Omental fat pad (tissue), 4 donors: ENCODE data around the gene RAF1. TPM values are rescaled to one million over a fixed set of nuclear protein-coding genes. Genes with fewer than 3 reads are reported as not detected.

Experiments used
- ATAC-seq: fragments of 150-250 bp; one replicate; pipeline ENCODE4 v1.9.1; 2016; ENCODE audit warnings: mild to moderate bottlenecking, moderate library complexity; ENCODE audit not compliant: low FRiP score
- DNase-seq: peaks from one replicate; pipeline ENCODE4 v3.0.0-alpha.2; 2019; ENCODE audit warnings: low spot score
- CTCF ChIP-seq, 3 donors: fragments of 450-650 bp; IDR thresholded peaks; one replicate each; pipeline ENCODE4 v1.5.1; 2016 to 2017; ENCODE audit warnings: antibody characterized with exemption in 3 of 3, mild to moderate bottlenecking in 3 of 3, moderate library complexity in 2 of 3
- total RNA-seq, 4 donors: library from RNA; depleted of rRNA; stranded (reverse); fragments of >200 nt; gene quantifications; one replicate each; pipeline ENCODE4 v1.1.0, GENCODE V29; 2016

The RAF1 gene
- 100 to 1,000 TPM in 2 of 4 donors, 10 to 100 TPM in 2; 83.4 to 120 (median 106) TPM for total RNA-seq

- DNase-seq: peak; percentile 91
- peak; percentile 98 for ATAC-seq
- TF ChIP-seq CTCF (IDR thresholded peaks at IDR 0.05): no peak
Observed at GRCh38 chr3:12663936-12664908, at the start of gene RAF1. TSS of gene RAF1 (minus strand) at chr3:12664117. CDS start at chr3:12618721, 45,396 bp downstream.

- ATAC-seq: no peak
- TF ChIP-seq CTCF (IDR thresholded peaks at IDR 0.05): no peak
- DNase-seq: no peak
Observed at GRCh38 chr3:12710062-12710461, 46.1 kb upstream of the RAF1 start.

- DNase-seq: no peak
- no peak for ATAC-seq
- no peak for TF ChIP-seq CTCF (IDR thresholded peaks at IDR 0.05)
Observed at GRCh38 chr3:12709334-12709733, 45.4 kb upstream of the RAF1 start.

- TF ChIP-seq CTCF (IDR thresholded peaks at IDR 0.05): no peak
- ATAC-seq: peak; percentile 44
- no peak for DNase-seq
Observed at GRCh38 chr3:12708584-12709192, 44.8 kb upstream of the RAF1 start.

GRCh38 chr3:12707449-12707848 lies 43.5 kb upstream of the RAF1 start:
- DNase-seq (no peak), ATAC-seq (no peak)
- no peak for TF ChIP-seq CTCF (IDR thresholded peaks at IDR 0.05)

GRCh38 chr3:12706504-12707253 lies 42.8 kb upstream of the RAF1 start:
- ATAC-seq (no peak), DNase-seq (no peak)
- TF ChIP-seq CTCF (IDR thresholded peaks at IDR 0.05): no peak
